C4-2B (cell line): ENCODE results near the gene HNRNPR.

Experiments used
- ZFX ChIP-seq: fragments of 450-650 bp; IDR thresholded peaks from 2 replicates; pipeline ENCODE4 v1.6.1; 2017
- TF ChIP-seq, protein P1 (sequence below): fragments of 450-650 bp; conservative IDR thresholded peaks from 2 replicates; pipeline ENCODE4 v1.5.1; 2017; ENCODE audit warnings: mild to moderate bottlenecking

DNA sequence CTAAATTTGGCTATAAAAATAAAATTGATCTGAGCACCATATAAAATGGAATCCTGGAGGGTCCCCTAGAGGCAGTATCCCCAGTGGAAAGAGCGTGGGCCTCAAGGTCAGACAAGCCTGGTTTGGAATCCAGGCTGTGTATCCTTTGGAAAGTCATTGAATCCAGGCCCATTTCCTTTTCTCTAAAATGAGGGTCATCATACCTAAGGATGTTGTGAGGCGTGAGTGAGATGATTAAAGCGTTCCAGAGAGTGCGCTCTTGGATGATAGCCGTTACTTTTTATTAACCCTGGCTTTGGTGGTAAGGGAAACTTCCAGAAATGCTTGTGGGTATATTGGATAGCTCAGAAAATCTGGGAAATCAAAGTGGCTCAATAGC lies 26.2 kb upstream of the HNRNPR start:
- TF ChIP-seq, protein P1, sequence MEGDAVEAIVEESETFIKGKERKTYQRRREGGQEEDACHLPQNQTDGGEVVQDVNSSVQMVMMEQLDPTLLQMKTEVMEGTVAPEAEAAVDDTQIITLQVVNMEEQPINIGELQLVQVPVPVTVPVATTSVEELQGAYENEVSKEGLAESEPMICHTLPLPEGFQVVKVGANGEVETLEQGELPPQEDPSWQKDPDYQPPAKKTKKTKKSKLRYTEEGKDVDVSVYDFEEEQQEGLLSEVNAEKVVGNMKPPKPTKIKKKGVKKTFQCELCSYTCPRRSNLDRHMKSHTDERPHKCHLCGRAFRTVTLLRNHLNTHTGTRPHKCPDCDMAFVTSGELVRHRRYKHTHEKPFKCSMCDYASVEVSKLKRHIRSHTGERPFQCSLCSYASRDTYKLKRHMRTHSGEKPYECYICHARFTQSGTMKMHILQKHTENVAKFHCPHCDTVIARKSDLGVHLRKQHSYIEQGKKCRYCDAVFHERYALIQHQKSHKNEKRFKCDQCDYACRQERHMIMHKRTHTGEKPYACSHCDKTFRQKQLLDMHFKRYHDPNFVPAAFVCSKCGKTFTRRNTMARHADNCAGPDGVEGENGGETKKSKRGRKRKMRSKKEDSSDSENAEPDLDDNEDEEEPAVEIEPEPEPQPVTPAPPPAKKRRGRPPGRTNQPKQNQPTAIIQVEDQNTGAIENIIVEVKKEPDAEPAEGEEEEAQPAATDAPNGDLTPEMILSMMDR = no peak
- no peak for TF ChIP-seq ZFX
